Erythroblast (primary cell): ENCODE measurements around the gene GOLGA1.
A peak's percentile ranks its signal among the peaks of the same experiment; 100 is the strongest.
"Not testable (repeated sequence)": the region's sequence is repeated elsewhere in the genome, so short reads cannot be mapped to it uniquely, and the experiment has no call there.

Experiments
- DNase-seq, 2 experiments: peaks; one replicate each; lab custom pipeline; 2025; lab: John Stamatoyannopoulos, UW
- GATA1 ChIP-seq: IDR thresholded peaks from 2 replicates; pipeline ENCODE4 v1.6.1; 2011; ENCODE audit warnings: low read depth, mild to moderate bottlenecking, control low read depth, low read length, moderate library complexity
- POLR2A ChIP-seq: IDR thresholded peaks from 2 replicates; pipeline ENCODE4 v1.6.1; 2011; ENCODE audit warnings: mild to moderate bottlenecking, low read length

GOLGA1 gene

GRCh38 chr9:124954255-124954654, 13.4 kb upstream of the GOLGA1 start:
- TF ChIP-seq GATA1, result no peak
- TF ChIP-seq POLR2A, result no peak
- no peak for DNase-seq

- no peak for DNase-seq
- TF ChIP-seq GATA1, result no peak
- no peak for TF ChIP-seq POLR2A
These were observed 9.3 kb upstream of the GOLGA1 start for GRCh38 chr9:124950050-124950718.

DNA sequence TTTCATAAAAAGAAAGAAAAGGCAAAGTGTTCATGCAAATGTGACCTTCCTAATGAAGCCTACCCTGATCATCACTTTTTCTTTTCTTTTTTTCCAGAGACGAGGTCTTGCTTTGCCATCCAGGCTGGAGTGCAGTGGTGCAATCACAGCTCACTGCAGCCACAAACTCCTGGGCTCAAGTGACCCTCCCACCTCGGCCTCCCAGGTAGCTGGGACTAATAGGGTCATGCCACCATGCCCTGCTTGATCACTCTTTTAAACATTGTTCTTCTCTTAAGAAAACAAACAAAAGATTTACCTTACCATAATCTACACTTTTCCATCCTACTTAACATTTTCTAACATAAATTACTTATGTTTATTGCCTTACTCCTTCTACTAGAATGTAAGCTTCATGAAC, 8.5 kb upstream of the GOLGA1 start:
- DNase-seq, result no peak
- no peak for TF ChIP-seq POLR2A
- TF ChIP-seq GATA1, result no peak

DNA sequence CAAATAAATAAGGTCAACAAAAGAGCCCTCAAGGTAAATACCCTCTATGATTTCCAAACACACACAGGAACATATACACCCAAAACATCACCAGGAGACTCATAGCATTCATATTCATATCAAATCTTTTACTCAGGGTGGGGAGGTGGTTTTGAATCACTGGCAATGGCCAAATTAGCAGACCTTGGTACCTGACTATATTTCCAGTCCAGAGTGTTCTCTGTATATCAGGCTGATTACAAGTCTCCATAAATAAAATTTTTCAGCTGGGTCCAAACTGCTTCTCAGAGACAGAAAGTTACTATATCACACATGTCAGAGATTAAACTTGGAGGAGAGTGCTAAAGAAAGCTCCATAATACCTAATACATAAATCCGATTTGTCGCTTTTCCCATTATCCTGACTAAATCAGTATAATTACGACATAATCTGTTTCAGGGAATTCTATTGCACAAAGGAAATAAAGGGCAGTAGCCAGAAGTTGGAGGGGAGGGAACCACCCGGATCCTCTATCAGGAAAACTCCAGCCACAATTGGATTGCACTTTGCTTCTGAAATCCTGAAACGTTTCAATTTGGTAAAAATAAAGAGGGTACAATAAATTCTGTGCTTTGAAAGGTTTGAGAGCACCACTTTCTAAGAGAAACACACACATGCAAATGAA, 7.0 kb upstream of the GOLGA1 start:
- DNase-seq, result no peak
- no peak for TF ChIP-seq POLR2A
- TF ChIP-seq GATA1, result no peak

DNA sequence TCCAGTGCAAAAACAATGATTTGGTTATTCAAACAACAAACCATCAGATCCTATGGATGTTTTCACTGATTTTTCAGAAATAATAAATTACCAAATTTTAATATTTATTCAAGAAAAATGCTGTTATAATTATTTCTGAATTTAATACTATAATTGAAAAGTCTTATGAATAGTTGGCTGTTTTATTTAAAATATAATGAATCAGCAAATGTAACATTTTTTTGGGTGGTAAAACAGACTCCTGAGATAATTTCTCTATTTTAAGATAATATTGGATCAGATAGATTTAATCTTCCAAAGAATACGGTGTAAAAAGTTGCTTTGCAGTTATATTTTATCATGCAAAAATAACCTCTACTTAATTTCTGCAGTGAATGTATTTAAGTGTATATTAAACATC, 5.3 kb upstream of the GOLGA1 start:
- TF ChIP-seq GATA1 (no peak), POLR2A (no peak)
- no peak for DNase-seq

DNA sequence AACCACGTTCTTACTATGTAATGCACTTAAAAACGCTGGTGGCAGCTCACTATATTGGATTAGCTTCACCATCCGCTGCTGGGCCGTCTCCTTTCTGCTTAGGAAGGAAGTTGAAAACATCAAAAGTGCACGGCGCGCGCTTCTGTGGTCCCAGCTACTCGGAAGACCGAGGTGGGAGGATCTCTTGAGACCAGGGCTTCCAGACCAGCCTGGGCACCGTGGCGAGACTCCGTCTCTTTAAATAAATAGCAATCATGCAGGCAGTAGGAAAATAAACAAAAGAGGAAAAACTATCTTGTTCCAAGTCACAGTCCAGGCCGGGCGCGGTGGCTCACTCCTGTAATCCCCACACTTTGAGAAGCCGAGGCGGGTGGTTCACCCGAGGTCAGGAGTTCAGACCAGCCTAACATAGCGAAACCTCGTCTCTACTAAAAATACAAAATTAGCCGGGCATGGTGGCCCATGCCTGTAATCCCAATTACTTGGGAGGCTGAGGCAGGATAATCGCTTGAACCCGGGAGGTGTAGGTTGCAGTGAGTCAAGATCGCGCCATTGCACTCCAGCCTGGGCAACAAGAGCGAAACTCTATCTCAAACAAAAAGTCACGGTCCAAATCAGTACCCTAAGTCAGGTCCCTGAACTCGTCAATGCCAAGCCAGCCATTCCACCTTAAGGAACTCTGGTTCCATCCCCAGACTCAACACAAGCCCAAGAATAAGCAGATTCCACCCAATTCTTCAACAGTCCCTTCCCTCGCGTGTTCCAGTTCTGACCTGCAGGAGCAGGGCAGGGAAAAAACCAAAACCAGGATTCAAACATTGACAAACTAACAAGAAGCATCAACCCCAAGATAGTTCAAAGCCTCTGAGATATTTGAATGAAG, 1.0 kb upstream of the GOLGA1 start:
- no peak for TF ChIP-seq POLR2A
- TF ChIP-seq GATA1, result no peak
- DNase-seq, result peak; percentile 35 to 76

DNA sequence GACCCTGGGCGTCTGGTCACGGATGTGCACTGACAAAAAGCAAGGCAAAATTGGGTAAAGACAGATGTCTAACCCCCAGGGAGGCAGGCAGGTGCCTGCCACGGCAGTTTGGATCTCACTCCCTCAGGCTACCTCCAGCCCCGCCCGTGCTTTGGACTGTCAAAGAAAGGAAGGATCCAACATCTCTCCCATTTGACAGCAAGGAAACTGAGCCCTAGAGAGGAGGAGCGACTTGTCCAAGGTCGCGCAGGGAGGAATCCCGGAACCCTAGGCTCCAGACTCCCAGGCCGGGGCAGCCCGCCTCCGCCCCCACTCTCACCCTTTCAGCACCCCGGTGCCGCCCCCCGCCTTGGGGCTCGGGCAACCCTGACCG, 376 bp downstream of the GOLGA1 start:
- no peak for DNase-seq
- TF ChIP-seq POLR2A, result no peak
- no peak for TF ChIP-seq GATA1

- no peak for TF ChIP-seq POLR2A
- TF ChIP-seq GATA1, result no peak
These were observed 939 bp downstream of the GOLGA1 start for GRCh38 chr9:124939944-124940343.

GRCh38 chr9:124934290-124934689, 6.6 kb downstream of the GOLGA1 start:
- TF ChIP-seq POLR2A (no peak), GATA1 (no peak)

More at GRCh38 chr9:124939944-124940343, 939 bp downstream of the GOLGA1 start:
- DNase-seq, result peak; percentile 59 to 69

GRCh38 chr9:124932333-124932732, 8.6 kb downstream of the GOLGA1 start:
- no peak for DNase-seq
- no peak for TF ChIP-seq GATA1
- TF ChIP-seq POLR2A, result no peak

More at GRCh38 chr9:124934290-124934689, 6.6 kb downstream of the GOLGA1 start:
- no peak for DNase-seq

DNA sequence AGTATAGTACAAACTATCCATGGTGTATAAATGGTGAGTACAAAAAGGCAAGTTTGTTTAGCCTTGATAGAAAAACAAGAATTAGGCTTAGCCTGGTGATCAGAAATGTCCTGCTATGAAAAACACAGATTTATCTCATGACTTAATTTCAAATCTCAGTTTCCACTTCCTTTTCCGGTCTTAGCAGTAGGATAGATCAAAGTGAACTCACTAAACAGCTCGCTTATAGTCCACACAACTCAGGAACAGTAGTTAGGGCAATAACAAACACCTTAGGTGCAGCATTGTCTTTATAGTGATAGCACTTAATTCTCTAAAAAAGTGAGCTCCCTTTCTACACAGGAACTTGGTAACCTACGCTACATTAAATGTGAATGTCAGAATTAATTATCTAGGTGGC, 11.4 kb downstream of the GOLGA1 start:
- TF ChIP-seq POLR2A (no peak), GATA1 (no peak)
- DNase-seq, result no peak

DNA sequence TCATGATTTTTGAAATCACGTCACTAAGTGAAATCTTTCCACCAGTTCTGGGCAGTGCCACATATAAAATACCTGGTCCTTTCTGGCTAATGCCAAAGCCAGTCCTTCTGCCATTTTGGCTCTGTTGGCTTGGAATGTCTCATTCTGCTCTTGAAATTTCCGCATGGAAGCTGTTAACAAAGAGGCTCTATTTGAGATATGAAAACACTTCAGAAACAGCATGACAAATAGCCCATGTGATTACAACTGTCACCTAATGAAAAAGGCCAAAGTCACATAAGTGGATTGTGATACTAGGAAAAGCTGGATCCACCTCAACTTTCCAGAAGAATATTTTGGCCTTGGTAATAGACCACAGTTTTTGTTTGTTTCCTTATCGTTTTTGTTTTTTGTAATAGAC, 12.8 kb downstream of the GOLGA1 start:
- DNase-seq, result no peak
- TF ChIP-seq GATA1, result no peak
- no peak for TF ChIP-seq POLR2A

GRCh38 chr9:124920394-124920793, 20.5 kb downstream of the GOLGA1 start:
- DNase-seq, result not testable (repeated sequence)

GRCh38 chr9:124914753-124915405, 26.0 kb downstream of the GOLGA1 start:
- DNase-seq, result no peak
- TF ChIP-seq GATA1 (no peak), POLR2A (no peak)

GRCh38 chr9:124913378-124913777, 27.5 kb downstream of the GOLGA1 start:
- TF ChIP-seq POLR2A (no peak), GATA1 (no peak)
- no peak for DNase-seq
